ENCODE measurements around the gene KCMF1. TPM values are rescaled to one million over a fixed set of nuclear protein-coding genes. Genes with fewer than 3 reads are reported as not detected.

The KCMF1 gene
- total and polyA plus RNA-seq, 11 donors = 10.9 to 104 (median 80.0) TPM

DNA sequence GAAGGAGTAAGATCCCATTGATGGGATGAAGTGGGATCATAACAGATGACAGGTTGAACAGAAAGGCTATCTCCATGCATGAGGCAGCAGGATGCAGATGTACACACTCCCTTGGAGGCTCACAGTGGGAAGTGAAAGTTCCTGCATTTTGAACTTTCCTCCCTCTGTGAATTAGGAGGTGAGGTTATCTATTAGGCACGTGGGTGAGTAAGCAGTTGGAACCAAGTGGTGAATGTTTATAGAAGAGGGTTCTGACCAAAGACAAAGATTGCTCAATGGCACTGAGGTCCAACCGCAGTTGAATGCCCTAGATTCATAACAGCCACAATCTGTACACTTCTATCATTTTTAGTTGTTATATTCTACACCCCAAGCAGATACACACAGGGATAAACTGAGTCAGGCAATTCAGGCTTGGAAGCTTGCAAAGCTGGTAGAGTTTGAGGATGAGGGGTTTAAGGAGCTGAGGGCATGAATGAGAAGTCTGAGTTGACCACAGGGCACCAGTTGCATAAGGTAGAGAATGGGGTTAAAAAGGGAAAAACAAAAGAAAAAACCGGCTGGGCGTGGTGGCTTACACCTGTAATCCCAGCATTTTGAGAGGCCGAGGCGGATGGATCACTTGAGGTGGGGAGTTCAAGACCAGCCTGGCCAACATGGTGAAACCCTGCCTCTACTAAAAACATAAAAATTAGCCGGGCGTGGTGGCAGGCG is 7.1 kb upstream of the KCMF1 start:
- DNase-seq (no peak), ATAC-seq (peak in 1 of 4 donors; percentile 26)
- H3K9me3 ChIP-seq = no peaks in the 10 kb centered on the region
- H3K36me3 ChIP-seq = peaks cover 0 to 24% (median 11%) of the 10 kb centered on the region in 9 donors
- H3K27ac ChIP-seq = no peak overlapping the region
- no peaks in the 10 kb centered on the region for H3K27me3 ChIP-seq
- intact Hi-C loops (cut with DNase I) = no loop called here
- 82 to 89% (median 85%) methylated on average over 9 of the region's 9 CpGs for WGBS, 4 donors
- H3K4me3 ChIP-seq = no peak overlapping the region
- TF ChIP-seq POLR2A (IDR thresholded peaks at IDR 0.05) (no peak), CTCF (IDR thresholded peaks at IDR 0.05) (no peak)
- peaks cover 0 to 53% (median 9%) of the 10 kb centered on the region in 12 donors for H3K4me1 ChIP-seq

DNA sequence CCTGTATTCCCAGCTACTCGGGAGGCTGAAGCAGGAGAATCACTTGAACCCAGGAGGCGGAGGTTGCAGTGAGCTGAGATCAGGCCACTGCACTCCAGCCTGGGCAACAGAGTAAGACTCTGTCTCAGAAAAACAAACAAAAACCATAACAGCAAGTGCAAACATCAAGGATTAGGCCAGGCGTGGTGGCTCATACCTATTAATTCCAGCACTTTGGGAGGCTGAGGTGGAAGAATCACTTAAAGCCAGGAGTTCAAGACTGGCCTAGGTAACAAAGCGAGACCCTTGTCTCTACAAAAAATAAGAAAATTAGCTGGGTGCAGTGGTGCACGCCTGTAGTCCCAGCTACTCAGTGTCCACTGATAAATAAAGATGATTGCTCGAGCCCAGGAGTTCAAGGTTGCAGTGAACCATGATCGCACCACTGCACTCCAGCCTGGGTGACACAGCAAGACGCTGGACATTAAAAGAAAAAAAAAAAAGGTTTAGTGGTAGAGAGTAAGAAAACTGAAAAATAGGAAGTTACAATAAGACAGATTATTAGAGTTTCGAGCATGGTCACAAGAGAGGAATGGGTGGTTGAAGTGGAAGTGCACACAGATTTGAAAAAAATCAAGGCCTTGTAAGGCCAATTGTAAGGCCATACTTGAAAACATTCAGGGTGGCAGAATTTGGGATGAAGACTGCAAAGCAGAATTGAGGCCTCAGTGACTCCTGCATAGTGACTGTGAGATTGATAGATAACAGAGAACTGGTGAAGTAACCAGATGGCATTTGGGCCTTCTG is 6.4 kb upstream of the KCMF1 start:
- DNase-seq (no peak), ATAC-seq (no peak)
- intact Hi-C loops (cut with DNase I) = no loop called here
- no peaks in the 10 kb centered on the region for H3K27me3 ChIP-seq
- peaks cover 3 to 57% (median 15%) of the 10 kb centered on the region in 12 donors for H3K4me1 ChIP-seq
- H3K4me3 ChIP-seq = no peak overlapping the region
- H3K27ac ChIP-seq = peak overlapping the region in 1 of 12 donors; percentile 56
- H3K36me3 ChIP-seq = peaks cover 0 to 24% (median 11%) of the 10 kb centered on the region in 9 donors
- no peak for TF ChIP-seq CTCF (IDR thresholded peaks at IDR 0.05)
- no peak for TF ChIP-seq POLR2A (IDR thresholded peaks at IDR 0.05)
- WGBS, 4 donors = 94 to 96% (median 95%) methylated on average over 9 of the region's 9 CpGs
- no peaks in the 10 kb centered on the region for H3K9me3 ChIP-seq

DNA sequence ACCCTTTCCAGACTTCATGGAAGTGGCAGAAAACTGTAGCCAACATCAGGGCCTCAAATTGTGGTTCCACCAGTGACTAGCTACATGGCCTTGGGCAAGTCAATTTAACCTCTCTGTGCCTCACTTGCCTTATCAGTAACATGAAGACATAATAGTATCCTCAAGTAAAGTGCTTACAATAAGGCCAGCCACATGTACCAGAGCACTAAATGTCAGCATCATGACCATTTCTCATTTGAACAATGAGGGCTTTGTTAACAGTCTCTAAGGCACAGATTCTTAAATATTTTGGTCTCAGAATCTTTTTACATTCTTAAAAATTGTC is 5.8 kb upstream of the KCMF1 start:
- ATAC-seq (no peak), DNase-seq (no peak)

More for the DNA sequence above, 5.8 kb upstream of the KCMF1 start:
- H3K27ac ChIP-seq = peak overlapping the region in 1 of 12 donors; percentile 56
- H3K27me3 ChIP-seq = no peaks in the 10 kb centered on the region
- TF ChIP-seq POLR2A (IDR thresholded peaks at IDR 0.05) (no peak), CTCF (IDR thresholded peaks at IDR 0.05) (no peak)
- H3K9me3 ChIP-seq = no peaks in the 10 kb centered on the region
- H3K36me3 ChIP-seq = peaks cover 0 to 24% (median 11%) of the 10 kb centered on the region in 9 donors
- H3K4me3 ChIP-seq = no peak overlapping the region
- intact Hi-C loops (cut with DNase I) = no loop called here
- H3K4me1 ChIP-seq = peaks cover 6 to 58% (median 17%) of the 10 kb centered on the region in 12 donors

Data from heart left ventricle (tissue), 16 donors.